Stimulated activated naive CD8-positive, alpha-beta T cell treated with anti-CD3 and anti-CD28 coated beads, Interleukin-15, Interleukin-2, amounts not matched to agents 100 ng/mL and 50 ng/mL, for 24 hours (primary cell): ENCODE results near the gene ERC2.
"Not testable (repeated sequence)": the region's sequence is repeated elsewhere in the genome, so short reads cannot be mapped to it uniquely, and the experiment has no call there.

Experiments used
- H3K27ac Mint-ChIP-seq: one replicate; pipeline ENCODE4 v1.8.0; 2021; ENCODE audit warnings: mild to moderate bottlenecking, mixed read lengths
- H3K27me3 Mint-ChIP-seq: one replicate; pipeline ENCODE4 v1.8.0; 2021; ENCODE audit warnings: mixed read lengths
- H3K36me3 Mint-ChIP-seq: one replicate; pipeline ENCODE4 v1.8.0; 2021; ENCODE audit warnings: low read depth, mixed read lengths
- H3K4me1 Mint-ChIP-seq: one replicate; pipeline ENCODE4 v1.8.0; 2021; ENCODE audit warnings: low read depth, mixed read lengths
- H3K4me3 Mint-ChIP-seq: one replicate; pipeline ENCODE4 v1.8.0; 2021; ENCODE audit warnings: mild to moderate bottlenecking, mixed read lengths
- H3K9me3 Mint-ChIP-seq: one replicate; pipeline ENCODE4 v1.8.0; 2021; ENCODE audit warnings: mixed read lengths

Gene ERC2

GRCh38 chr3:56086355-56086754 lies 381.9 kb downstream of the ERC2 start:
- no peak overlapping the region for H3K27ac Mint-ChIP-seq
- no peaks in the 10 kb centered on the region for H3K4me1 Mint-ChIP-seq
- no peaks in the 10 kb centered on the region for H3K27me3 Mint-ChIP-seq

GRCh38 chr3:56081246-56081645 lies 387.0 kb downstream of the ERC2 start:
- H3K36me3 Mint-ChIP-seq: no peaks in the 10 kb centered on the region
- no peak overlapping the region for H3K4me3 Mint-ChIP-seq
- no peak overlapping the region for H3K27ac Mint-ChIP-seq
- H3K27me3 Mint-ChIP-seq: no peaks in the 10 kb centered on the region
- no peaks in the 10 kb centered on the region for H3K4me1 Mint-ChIP-seq
- peaks cover 11% of the 10 kb centered on the region for H3K9me3 Mint-ChIP-seq

More at GRCh38 chr3:56086355-56086754, 381.9 kb downstream of the ERC2 start:
- Mint-ChIP-seq H3K9me3 (peaks cover 14% of the 10 kb centered on the region), H3K4me3 (no peak overlapping the region), H3K36me3 (no peaks in the 10 kb centered on the region)

- H3K27ac Mint-ChIP-seq: no peak overlapping the region
- H3K4me3 Mint-ChIP-seq: no peak overlapping the region
- H3K36me3 Mint-ChIP-seq: no peaks in the 10 kb centered on the region
- no peaks in the 10 kb centered on the region for H3K4me1 Mint-ChIP-seq
- H3K27me3 Mint-ChIP-seq: no peaks in the 10 kb centered on the region
- H3K9me3 Mint-ChIP-seq: no peaks in the 10 kb centered on the region
Observed at GRCh38 chr3:56076746-56077145, 391.5 kb downstream of the ERC2 start.

GRCh38 chr3:56075089-56075488 lies 393.2 kb downstream of the ERC2 start:
- Mint-ChIP-seq H3K4me1 (no peaks in the 10 kb centered on the region), H3K9me3 (no peaks in the 10 kb centered on the region), H3K27ac (no peak overlapping the region), H3K27me3 (no peaks in the 10 kb centered on the region), H3K4me3 (no peak overlapping the region), H3K36me3 (no peaks in the 10 kb centered on the region)

GRCh38 chr3:56069766-56070165 lies 398.5 kb downstream of the ERC2 start:
- Mint-ChIP-seq H3K36me3 (no peaks in the 10 kb centered on the region), H3K4me1 (no peaks in the 10 kb centered on the region), H3K27me3 (peaks cover 6% of the 10 kb centered on the region), H3K9me3 (peaks cover 9% of the 10 kb centered on the region), H3K27ac (no peak overlapping the region), H3K4me3 (no peak overlapping the region)

GRCh38 chr3:56066405-56066804 lies 401.9 kb downstream of the ERC2 start:
- H3K4me1 Mint-ChIP-seq: not testable (repeated sequence)

GRCh38 chr3:56064684-56065083 lies 403.6 kb downstream of the ERC2 start:
- Mint-ChIP-seq H3K4me1 (no peaks in the 10 kb centered on the region), H3K9me3 (peaks cover 13% of the 10 kb centered on the region), H3K27me3 (peaks cover 6% of the 10 kb centered on the region), H3K4me3 (no peak overlapping the region), H3K27ac (no peak overlapping the region), H3K36me3 (no peaks in the 10 kb centered on the region)

More at GRCh38 chr3:56066405-56066804, 401.9 kb downstream of the ERC2 start:
- not testable (repeated sequence) for H3K27ac Mint-ChIP-seq, H3K27me3 Mint-ChIP-seq, H3K4me3 Mint-ChIP-seq, H3K36me3 Mint-ChIP-seq
- peaks cover 13% of the 10 kb centered on the region for H3K9me3 Mint-ChIP-seq

- Mint-ChIP-seq H3K27ac (no peak overlapping the region), H3K36me3 (no peaks in the 10 kb centered on the region), H3K4me1 (no peaks in the 10 kb centered on the region), H3K27me3 (no peaks in the 10 kb centered on the region), H3K4me3 (no peak overlapping the region), H3K9me3 (peaks cover 4% of the 10 kb centered on the region)
Observed at GRCh38 chr3:56061279-56061626, 407.0 kb downstream of the ERC2 start.

- H3K4me1 Mint-ChIP-seq: no peaks in the 10 kb centered on the region
- peaks cover 4% of the 10 kb centered on the region for H3K9me3 Mint-ChIP-seq
- H3K27ac Mint-ChIP-seq: no peak overlapping the region
- no peak overlapping the region for H3K4me3 Mint-ChIP-seq
- H3K27me3 Mint-ChIP-seq: no peaks in the 10 kb centered on the region
- H3K36me3 Mint-ChIP-seq: no peaks in the 10 kb centered on the region
Observed at GRCh38 chr3:56060521-56061278, 407.6 kb downstream of the ERC2 start.

GRCh38 chr3:56059731-56060130 lies 408.5 kb downstream of the ERC2 start:
- H3K36me3 Mint-ChIP-seq: no peaks in the 10 kb centered on the region
- H3K27ac Mint-ChIP-seq: no peak overlapping the region
- no peak overlapping the region for H3K4me3 Mint-ChIP-seq
- peaks cover 4% of the 10 kb centered on the region for H3K9me3 Mint-ChIP-seq
- no peaks in the 10 kb centered on the region for H3K27me3 Mint-ChIP-seq
- no peaks in the 10 kb centered on the region for H3K4me1 Mint-ChIP-seq

- H3K9me3 Mint-ChIP-seq: no peaks in the 10 kb centered on the region
Observed at GRCh38 chr3:56055951-56056350, 412.3 kb downstream of the ERC2 start.

GRCh38 chr3:56055546-56055945 lies 412.7 kb downstream of the ERC2 start:
- Mint-ChIP-seq H3K9me3 (no peaks in the 10 kb centered on the region), H3K4me1 (no peaks in the 10 kb centered on the region), H3K36me3 (no peaks in the 10 kb centered on the region), H3K27ac (no peak overlapping the region), H3K27me3 (no peaks in the 10 kb centered on the region), H3K4me3 (no peak overlapping the region)

More at GRCh38 chr3:56055951-56056350, 412.3 kb downstream of the ERC2 start:
- Mint-ChIP-seq H3K4me3 (no peak overlapping the region), H3K4me1 (no peaks in the 10 kb centered on the region), H3K27me3 (no peaks in the 10 kb centered on the region), H3K36me3 (no peaks in the 10 kb centered on the region), H3K27ac (no peak overlapping the region)

GRCh38 chr3:56054844-56055243 lies 413.4 kb downstream of the ERC2 start:
- H3K4me3 Mint-ChIP-seq: no peak overlapping the region
- no peak overlapping the region for H3K27ac Mint-ChIP-seq
- H3K9me3 Mint-ChIP-seq: no peaks in the 10 kb centered on the region
- H3K27me3 Mint-ChIP-seq: no peaks in the 10 kb centered on the region
- no peaks in the 10 kb centered on the region for H3K36me3 Mint-ChIP-seq
- H3K4me1 Mint-ChIP-seq: no peaks in the 10 kb centered on the region

- no peaks in the 10 kb centered on the region for H3K27me3 Mint-ChIP-seq
Observed at GRCh38 chr3:56053727-56054126, 414.5 kb downstream of the ERC2 start.

GRCh38 chr3:56052188-56052587 lies 416.1 kb downstream of the ERC2 start:
- no peaks in the 10 kb centered on the region for H3K9me3 Mint-ChIP-seq
- H3K4me3 Mint-ChIP-seq: no peak overlapping the region
- H3K27me3 Mint-ChIP-seq: no peaks in the 10 kb centered on the region
- no peak overlapping the region for H3K27ac Mint-ChIP-seq
- no peaks in the 10 kb centered on the region for H3K36me3 Mint-ChIP-seq
- H3K4me1 Mint-ChIP-seq: no peaks in the 10 kb centered on the region

More at GRCh38 chr3:56053727-56054126, 414.5 kb downstream of the ERC2 start:
- Mint-ChIP-seq H3K4me1 (no peaks in the 10 kb centered on the region), H3K36me3 (no peaks in the 10 kb centered on the region), H3K9me3 (no peaks in the 10 kb centered on the region), H3K4me3 (no peak overlapping the region), H3K27ac (no peak overlapping the region)

- H3K4me3 Mint-ChIP-seq: no peak overlapping the region
- H3K9me3 Mint-ChIP-seq: no peaks in the 10 kb centered on the region
- no peaks in the 10 kb centered on the region for H3K36me3 Mint-ChIP-seq
- H3K4me1 Mint-ChIP-seq: no peaks in the 10 kb centered on the region
- H3K27me3 Mint-ChIP-seq: peaks cover 2% of the 10 kb centered on the region
- H3K27ac Mint-ChIP-seq: no peak overlapping the region
Observed at GRCh38 chr3:56051052-56051451, 417.2 kb downstream of the ERC2 start.
